Hematopoietic multipotent progenitor cell treated with erythropoietin and hydrocortisone succinate and interleukin-3 and kit ligand, for 8 days (in vitro differentiated cells): Measurements from ENCODE around the gene REEP6.
"Not testable (repeated sequence)": the region's sequence is repeated elsewhere in the genome, so short reads cannot be mapped to it uniquely, and the experiment has no call there.

Experiments
- DNase-seq: peaks from one replicate; pipeline ENCODE4 v3.0.0-alpha.2; 2015

Gene REEP6

DNA sequence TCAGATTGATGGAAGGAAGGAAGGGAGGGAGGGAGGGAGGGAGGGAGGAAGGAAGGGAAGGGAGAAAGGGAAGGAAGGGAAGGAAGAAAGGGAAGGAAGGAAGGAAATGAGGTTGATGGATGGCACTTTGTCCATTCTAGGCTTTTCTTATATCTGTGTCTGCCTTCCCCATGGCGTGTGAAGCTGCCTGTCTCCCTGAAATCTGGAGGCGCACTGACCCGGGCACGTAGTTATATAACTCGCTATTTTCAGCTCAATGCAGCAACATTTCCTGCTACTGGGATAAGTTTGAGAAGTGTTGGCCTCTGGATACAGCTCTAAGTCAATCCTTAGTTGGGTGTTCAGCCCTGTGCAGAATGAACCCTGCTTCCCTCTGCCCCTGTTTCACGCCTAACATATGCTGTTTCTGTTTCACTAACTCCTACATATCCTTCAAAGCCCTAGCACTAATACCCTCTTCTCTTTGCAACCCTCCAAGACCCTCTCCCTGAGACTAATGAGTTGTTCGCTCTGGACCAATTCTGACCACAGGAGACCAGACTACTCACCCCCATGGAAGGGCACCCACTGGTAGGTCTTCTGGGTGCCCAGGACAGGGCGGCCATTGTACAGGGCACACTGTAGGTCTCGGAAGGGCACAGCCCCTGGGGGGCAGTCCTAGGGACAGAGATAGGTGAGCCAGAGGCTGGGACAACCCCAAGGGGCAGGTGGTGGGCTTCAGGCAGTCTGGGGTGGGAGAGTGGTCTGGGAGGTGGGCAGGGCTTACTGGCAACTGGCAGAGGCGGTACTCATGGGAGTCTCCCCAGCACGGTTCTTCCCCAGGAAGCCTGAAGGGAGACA, 18.8 kb downstream of the REEP6 start:
- no peak for DNase-seq

DNA sequence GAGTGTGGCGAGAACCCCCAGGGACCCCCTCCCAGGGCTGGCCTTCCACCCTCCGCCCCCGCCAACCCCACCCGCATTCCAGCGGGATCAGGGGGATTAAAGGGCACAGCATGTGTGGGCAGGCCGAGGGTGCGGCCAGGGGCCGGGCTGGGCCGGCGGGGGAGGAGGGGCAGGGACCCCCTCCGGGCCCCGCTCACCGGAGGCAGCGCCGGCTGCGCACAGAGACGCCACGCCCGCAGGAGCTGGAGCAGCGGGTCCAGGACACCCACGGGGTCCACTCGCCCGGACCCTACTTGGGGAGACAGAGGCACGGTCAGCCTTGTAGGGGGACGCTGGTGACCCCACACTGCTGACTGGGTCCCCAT, 19.4 kb downstream of the REEP6 start:
- DNase-seq: no peak

DNA sequence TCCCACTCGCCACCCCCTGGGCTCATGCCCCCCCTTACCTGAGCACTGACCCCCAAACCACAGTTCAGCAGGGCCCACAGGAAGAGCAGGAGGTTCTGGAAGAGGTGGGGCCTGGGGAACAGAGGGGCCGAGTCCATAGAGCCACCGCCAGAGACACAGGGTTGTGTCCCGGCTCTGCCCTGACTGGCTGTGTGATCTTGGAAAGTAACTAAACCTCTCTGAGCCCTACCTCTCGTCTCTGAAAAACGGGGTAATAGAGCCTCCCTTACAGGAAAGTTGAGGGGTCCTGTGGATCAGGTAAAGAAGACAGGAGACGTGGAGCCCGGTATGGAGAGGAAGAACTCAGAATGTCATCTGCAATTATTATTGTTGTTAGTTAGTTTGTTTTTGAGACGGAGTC, 19.8 kb downstream of the REEP6 start:
- DNase-seq: no peak

DNA sequence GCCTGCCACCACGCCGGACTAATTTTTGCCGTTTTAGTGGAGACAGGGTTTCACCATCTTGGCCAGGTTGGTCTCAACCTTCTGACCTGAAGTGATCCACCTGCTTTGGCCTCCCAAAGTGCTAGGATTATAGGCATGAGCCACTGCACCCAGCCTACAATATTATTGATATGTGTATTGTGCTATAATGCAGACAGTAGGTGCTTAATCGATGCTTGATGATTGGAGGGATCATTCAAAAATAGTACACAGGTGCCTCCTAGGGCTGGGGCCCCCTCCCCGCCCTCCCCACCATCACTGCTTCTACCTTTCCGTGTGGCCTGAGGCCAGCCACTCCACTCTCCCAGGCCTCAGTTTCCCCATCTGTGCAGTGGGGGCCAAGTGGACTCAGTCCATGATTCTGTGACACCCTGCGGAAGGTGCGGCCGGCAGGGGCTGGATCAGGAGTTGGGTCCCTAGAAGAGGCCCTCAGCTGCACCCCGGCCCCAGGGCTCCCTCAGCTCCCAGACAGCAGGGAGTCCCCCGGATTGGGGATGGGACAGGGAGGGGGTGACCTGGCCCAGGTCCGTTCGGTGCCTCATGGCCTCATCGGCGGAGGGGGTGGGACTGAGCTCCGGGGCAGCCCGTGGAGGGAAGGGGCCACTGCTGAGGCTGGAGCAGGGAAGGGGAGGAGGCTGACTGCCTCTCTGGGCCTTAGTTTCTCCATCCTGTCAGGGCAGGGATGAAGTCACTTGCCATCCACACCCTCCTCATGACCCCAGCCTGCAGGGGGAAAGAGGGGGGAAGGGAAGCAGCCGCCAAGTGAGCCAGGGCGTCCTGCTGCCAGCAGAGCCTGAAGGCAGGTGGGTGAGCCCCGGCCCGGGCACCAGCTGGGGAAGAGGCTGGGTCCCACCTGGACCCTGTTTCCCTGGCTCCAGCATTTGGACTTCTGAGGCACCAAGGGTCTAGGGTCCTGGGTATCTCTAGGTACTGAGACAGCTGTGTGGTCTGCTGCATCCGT, 20.6 kb downstream of the REEP6 start:
- DNase-seq: no peak

DNA sequence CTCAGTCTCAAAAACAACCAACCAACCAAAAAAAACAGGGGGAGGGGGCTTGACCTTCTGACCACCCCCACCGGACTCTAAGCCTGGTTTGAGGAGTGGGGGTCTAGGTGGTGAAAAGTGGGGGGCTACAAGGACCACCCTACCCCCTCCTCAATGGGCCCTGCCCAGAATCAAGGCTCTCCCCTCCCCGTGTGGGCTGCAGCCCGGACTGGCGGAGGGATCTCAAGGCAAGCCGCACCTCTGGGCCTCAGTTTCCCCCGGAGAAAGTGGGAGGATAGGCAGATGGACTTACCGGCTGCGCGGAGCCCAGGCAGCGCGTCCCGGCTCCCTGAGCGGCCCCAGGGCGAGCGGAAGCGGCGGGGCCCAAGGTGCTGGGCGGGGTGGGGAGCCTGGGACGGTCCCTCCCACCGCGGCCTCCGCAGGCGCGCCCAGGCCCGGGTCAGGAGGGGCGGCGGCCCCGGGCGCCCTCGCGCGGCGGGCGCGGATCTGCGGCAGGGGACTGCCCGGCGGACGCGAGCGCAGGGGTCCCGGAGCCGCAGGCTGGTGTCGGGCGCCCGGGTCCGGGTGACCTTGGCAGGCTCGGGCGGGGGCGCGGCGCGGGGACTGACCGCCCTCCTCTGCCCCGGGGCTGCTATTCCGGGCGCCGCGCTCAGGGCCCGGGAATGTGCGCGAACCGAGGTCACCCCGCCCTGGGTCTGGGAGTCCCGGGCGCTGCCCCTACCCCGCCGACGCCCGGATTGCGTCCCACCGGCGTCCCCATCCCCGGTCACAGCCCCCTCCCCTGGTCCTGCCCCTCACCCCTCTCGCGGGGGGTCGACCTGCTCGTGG, 21.9 kb downstream of the REEP6 start, which contains the start of gene ADAMTSL5:
Gene ADAMTSL5 (minus strand): TSS at position 349 of the 828 bp plus-strand sequence. CDS start 2,076 bp downstream, outside the sequence.
- DNase-seq: peak; percentile 69

DNA sequence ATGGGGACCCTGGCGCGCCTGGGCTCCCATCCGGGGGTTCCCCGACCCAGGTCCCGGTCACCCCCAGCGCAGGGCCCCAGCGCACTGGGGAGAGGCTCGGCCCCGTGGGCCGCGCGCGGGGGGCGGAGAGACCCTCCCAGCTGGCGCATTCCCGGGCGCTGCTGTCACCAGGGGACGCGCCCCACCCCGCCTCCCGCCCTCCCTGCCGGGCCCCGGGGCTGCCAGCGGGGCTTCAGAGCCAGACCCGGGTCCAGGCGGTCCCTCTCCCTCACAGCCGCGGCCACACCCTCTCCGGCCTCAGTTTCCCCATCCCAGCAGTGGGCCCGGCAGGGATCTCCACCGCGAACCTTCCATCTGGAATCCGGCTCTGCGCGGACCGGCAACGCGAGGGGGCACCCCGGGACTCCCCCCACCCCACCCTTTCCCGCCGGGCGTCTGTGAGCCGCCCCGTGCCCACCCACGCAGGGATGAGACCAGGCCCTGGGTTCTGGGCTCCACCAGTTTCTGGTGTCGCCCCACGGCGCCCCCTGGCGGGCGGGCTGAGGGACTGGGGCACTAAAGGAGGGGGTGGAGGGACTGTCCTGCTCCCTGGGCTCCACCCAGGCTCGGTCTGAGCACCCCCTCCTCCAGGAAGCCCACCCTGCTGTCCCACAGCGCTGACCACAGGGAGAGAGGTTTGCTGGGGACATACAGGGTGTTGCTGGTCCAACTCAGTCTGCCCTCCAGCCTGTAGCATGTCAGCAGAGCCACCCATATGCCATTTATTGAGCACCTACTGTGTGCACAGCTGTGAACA, 22.7 kb downstream of the REEP6 start:
- peak; percentile 66 for DNase-seq

DNA sequence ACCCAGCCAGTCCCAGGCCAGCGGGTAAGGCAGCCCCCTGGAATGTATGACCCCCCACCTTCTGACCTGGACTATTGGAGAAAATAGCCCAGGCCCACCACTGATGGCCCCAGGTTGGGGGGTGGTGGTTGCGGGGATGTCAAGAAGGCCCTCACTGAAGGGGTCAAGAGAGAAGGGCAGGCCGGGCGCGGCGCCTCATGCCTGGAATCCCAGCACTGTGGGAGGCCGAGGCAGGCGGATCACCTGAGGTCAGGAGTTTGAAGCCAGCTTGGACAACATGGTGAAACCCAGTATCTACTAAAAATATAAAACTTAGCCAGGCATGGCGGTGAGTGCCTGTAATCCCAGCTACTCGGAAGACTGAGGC, 23.3 kb downstream of the REEP6 start:
- no peak for DNase-seq

DNA sequence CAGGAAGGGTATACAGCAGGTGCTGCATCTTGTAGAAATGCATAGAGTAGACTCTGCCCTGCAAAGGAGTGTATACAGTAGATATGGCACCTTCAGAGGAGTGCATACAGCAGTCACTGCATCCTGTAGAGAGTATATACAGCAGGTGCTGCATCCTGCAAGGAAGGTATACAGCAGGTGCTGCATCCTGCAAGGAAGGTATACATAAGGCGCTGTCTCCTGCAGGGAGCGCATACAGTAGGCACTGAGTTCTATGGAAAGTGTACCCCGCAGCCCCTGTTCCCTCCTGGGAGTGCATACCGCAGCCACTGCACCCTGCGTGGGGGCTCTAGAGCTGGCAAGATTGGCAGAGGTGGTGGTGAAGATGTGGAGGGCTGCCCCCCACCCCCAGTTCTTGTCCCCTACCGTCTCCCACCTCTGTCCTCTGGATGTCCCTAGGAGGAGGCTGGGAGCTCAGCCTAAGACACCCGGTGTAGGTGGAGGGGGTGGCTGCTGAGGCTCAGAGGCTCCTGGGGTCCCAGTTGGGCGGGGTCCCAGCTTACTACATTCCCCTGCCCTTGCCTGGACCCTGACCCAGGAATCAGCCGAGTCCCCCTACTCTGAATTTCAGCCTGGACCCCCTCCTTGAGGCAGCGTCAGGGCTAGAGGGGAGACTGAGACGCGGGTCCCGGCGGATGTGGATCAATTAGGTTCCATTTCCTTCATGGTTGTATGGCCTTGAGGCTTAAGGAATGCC, 24.2 kb downstream of the REEP6 start:
- DNase-seq: no peak

DNA sequence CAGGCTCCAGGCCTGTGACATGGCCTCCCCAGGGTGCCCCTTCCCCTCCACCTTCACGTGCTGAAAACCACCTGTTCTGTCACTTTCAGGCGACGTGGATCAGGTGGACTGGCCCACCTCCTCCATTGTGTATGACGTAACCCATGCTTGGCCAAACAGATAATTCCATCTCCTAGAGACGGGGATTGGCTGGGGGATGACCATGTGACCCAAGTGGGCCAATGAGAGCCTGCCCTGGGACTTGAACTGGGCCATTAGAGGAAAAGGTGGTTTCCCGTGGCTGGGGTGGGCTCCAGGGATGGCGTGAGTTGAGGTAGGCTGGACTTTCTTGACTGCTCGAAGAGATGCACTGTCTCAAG, 25.4 kb downstream of the REEP6 start:
- no peak for DNase-seq

DNA sequence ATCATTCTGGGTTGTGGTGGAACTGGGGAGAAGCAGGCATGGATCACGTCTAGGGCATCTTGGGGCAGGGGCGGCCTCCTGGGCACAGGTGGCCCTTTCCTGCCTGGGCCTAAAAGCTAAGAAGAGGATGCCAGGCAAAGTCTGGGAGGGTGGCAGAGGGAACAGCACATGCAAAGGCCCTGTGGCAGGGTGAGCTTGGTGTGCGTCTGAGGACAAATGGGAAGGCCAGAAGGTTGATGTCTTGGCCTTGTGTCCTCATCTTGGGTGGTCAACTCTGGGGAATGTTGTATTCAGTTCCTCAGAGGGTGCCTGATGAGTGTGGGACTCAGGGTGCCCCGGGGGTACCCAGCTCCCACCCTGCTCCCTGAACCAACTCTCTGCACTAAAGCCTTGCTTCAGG, 27.5 kb downstream of the REEP6 start:
- no peak for DNase-seq

DNA sequence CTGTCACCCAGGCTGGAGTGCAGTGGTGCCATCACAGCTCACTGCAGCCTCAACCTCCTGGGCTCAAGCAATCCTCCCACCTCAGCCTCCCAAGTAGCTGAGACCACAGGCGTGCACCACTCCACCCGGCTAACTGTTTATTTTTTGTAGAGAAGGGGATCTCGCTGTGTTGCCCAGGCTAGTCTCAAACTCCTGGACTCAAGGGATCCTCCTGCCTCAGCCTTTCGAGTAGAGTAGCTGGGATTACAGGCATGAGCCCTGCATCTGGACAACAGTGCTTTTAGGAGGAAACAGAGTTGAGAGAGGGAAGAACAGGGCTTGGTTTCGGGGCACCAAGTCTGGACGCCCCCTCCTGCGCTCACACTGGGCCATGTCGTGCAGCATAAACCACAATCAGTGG, 28.8 kb downstream of the REEP6 start:
- DNase-seq: not testable (repeated sequence)

DNA sequence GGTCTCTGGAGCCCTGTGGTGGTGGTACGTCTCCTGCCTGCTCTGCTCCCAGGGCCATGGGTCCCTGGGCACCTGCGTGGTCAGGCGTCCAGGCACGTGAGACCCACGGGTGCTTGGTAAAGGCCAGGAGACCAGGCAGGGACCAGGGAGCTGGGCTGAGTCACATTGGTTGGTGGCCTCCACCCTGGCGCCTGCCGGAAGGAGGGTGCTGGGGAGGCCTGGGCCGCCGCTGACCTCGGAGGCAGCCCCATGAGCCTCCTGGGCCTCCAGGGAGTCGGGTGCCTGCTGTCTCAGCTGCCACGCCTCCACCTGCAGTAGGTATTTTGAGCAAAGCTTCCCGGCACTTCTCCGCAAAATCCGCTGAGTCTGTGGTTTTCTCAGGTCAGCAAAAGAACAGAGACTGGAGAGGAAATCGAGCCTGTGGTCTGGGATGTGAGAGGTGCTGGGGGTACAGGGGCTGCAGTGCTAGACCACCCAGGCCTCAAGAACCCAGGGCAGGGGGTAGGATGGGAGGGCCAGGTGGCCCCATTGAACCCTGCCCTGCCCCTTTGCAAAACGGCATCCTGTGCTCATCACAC, 29.3 kb downstream of the REEP6 start:
- DNase-seq: no peak

DNA sequence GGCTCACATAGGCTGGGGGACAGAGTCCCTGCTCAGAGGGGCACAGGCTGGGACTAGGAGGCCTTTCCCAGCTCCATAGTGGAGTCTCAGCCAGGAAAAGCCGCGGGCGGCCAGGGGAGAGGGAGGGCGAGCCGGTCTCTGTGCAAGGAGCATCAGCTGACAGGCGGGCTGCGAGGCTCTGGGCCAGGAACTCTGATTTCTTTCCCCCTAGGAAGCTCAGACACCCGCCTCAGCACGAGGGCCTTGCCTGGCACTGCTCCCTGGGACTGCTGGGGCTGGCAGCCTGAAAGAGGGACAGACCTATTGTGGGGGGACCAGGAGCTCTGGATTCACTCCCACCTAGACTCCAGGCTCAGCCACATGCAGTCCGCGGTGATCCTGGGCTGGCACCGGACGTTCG, 30.7 kb downstream of the REEP6 start:
- DNase-seq: no peak

DNA sequence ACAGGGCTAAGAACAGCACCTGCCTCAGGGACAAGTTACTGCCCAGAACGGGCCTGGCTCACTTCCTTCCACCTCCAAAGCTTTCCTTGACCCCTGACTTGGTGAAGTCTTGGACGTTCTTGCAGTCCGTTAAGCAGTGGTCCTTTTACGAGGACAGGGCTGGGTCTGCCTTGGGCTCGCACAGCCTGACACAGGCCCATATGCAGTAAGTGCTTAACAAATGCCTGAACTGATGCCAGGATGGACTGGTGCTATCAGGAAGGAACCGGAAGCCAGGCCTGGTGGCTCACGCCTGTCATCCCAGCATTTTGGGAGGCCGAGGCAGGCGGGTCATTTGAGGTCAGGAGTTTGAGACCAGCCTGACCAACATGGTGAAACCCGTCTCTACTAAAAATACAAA, 31.1 kb downstream of the REEP6 start:
- DNase-seq: no peak

DNA sequence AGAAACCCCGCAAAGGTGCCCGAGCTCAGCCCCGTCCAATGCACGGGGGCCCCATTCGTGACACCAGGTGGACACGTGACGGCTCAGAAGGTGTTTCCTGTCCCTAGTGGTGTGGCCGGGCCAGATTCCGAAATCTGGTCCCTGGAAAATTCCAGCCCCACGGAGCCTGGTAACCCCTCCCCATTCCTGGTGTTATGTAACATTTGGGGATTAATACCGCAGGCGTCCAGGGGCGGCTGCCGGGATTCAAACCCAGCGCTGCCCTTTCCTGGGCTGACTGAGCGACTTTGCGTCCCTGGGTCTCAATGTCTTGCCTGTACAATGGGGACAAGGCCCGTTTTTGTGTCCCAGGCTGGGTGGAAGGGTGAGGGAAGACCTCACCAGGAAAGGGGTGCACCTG, 31.9 kb downstream of the REEP6 start:
- DNase-seq: no peak

DNA sequence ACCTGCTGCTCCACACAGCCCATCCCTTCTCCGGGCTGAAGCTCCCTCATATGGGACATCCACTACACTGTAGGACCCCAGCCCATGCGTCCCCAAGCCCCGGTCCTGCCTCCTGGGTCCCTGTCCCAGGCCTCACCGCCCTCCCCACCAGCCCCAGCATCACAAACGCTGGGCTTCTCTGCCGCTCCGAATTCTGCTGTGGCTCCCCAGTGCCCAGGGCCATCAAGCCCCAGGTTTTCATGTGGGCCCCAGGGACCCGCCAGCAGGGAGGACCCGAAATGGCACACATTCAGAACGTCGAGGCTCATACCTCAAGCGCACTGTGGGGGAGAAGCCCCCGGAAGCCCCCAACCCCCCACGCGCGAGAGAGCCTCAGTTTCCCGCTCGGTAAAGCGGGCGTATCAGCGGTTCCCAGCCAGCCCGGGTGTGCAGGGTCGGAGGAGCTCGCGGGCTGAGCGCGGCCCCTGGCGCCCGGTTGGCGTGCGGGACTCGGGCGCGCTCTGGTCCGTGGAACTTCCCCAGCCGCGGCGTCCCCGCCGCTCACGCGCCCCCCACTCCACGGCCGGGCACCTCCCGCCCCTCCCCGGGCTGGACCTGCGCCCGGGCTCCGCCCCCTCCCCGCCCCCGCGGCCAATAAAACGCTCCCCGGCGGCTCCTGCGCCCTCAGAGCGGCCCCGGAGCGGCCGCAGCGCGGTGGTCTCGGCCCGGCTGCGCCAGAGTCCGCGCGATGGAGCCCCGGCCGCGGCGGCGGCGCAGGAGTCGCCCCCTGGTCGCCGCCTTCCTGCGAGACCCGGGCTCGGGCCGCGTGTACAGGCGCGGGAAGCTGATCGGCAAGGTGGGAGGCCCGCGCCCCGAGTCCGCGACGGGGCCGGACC, 32.7 kb downstream of the REEP6 start, which contains the start of gene PLK5:
Gene PLK5 (plus strand): TSS at position 666 of the 875 bp plus-strand sequence. CDS start 2,920 bp downstream, outside the sequence.
- DNase-seq: no peak

DNA sequence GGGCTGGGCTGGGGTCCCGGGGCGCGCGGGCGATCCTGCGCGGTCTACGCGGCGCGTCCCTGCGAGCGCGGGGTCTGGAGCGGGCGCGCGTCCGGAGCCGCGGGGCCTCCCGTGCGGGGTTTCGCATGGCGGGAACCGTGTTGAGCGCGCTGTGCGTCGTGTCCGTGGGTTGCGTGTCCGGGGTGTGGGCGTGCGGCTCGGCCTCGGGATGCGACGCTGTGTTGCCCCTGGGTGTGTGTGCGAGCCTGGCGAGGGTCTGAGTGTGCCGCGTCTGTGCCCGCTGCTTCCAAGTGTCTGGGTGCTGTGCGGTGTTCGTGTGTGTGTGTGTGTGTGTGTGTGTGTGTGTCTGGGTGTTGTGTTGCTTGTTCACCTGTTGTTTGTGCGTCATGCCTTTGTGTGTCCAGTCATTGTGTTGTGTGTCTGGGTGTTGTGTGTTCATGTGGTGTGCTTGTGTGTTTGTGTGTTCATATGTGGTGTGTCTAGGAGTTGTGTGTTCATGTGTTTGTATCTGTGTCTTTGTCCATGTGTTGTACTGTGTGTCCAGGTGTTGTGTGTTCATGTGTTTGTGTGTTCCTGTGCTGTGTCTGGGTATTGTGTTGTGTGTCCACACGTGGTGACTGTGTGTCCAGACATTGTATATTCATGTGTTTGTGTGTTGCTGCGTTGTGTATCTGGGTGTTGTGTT, 33.4 kb downstream of the REEP6 start:
- no peak for DNase-seq

DNA sequence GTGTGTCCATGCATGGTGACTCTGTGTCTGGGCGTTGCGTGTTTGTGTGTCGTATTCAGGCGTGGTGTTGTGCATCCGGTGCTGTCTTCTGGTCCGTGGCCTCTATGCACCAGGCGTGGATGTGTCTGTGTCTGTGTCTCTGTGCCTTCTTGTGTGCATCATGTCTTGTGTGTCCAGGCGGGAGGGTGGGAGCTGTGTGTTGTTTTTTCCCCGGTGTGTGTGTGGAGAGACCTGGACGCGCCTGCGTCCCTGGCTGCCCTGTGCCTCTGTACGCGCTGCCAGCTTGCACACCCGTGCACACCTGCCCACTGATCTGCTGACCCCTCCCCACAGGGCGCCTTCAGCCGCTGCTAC, 34.0 kb downstream of the REEP6 start:
- DNase-seq: no peak

DNA sequence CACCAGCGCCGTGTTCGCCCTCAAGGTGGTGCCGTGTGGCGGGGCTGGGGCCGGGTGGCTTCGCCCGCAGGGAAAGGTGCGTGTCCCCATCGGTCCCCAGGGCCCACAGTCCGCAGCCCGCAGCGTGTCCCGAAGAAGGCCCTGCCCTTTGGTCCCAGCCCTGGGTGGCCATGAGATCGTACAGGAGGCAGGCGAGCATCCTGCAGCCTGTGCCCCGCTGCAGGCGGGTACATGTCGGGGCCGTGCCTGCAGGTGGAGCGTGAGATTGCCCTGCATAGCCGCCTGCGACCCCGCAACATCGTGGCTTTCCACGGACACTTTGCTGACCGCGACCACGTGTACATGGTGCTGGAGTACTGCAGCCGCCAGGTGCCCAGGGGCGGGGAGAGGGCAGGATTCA, 34.4 kb downstream of the REEP6 start:
- DNase-seq: no peak
